Thyroid gland (tissue), 4 donors: ENCODE measurements around the gene TRIAP1. TPM values are rescaled to one million over a fixed set of nuclear protein-coding genes. Genes with fewer than 3 reads are reported as not detected.

Experiments
- DNase-seq, 2 donors: peaks; one replicate each; pipeline ENCODE4 v3.0.0-alpha.2; 2019
- H3K27ac ChIP-seq, 3 donors: fragments of 200-600 bp; sonication (generic); 1 replicate in 2 of 3; 2 replicates in 1 of 3; pipeline ENCODE4 v1.5.1; 2016 to 2019; ENCODE audit warnings: mild to moderate bottlenecking in 1 of 3, moderate library complexity in 1 of 3
- H3K27me3 ChIP-seq: fragments of 200-600 bp; sonication (generic); one replicate; pipeline ENCODE4 v1.5.1; 2019
- H3K36me3 ChIP-seq, 2 donors: fragments of 200-600 bp; sonication (generic); one replicate each; pipeline ENCODE4 v1.5.1; 2016 to 2019
- H3K4me1 ChIP-seq, 2 donors: fragments of 200-600 bp; sonication (generic); one replicate each; pipeline ENCODE4 v1.5.1; 2017 to 2019
- H3K4me3 ChIP-seq, 3 donors: fragments of 200-600 bp; sonication (generic); replicated peaks in 1 of 3; 1 replicate in 2 of 3; 2 replicates in 1 of 3; pipeline ENCODE4 v1.5.1; 2016; ENCODE audit warnings: mild to moderate bottlenecking in 1 of 3
- H3K9me3 ChIP-seq: fragments of 200-600 bp; sonication (generic); one replicate; pipeline ENCODE4 v1.5.1; 2017
- POLR2A ChIP-seq, 2 donors: fragments of 450-650 bp; IDR thresholded peaks; one replicate each; pipeline ENCODE4 v1.6.1; 2017; ENCODE audit warnings: antibody characterized with exemption in 2 of 2, mild to moderate bottlenecking in 2 of 2, moderate library complexity in 1 of 2
- WGBS, 2 donors: methylation state at CpG; one replicate each; pipeline ENCODE4 v1.1.5; 2017; 5-methylcytosine and 5-hydroxymethylcytosine counted together
- intact Hi-C: fragments of 100-400 bp; cut with DNase I; formaldehyde crosslinking; loops from one replicate; pipeline ENCODE4 v1.15.1; 2023
- total RNA-seq, 4 donors: library from RNA; depleted of rRNA; stranded (reverse); fragments of >200 nt; gene quantifications; one replicate each; pipeline ENCODE4 v1.2.3, GENCODE V29; 2016
- TF ChIP-seq, protein P1 (sequence below), 6 experiments: fragments of 200-600 bp in 3 of 6; fragments of 450-650 bp in 3 of 6; sonication (generic) in 3 of 6; IDR thresholded peaks; one replicate each; pipeline ENCODE4 v1.5.1; 2016 to 2019; ENCODE audit warnings: antibody characterized with exemption in 6 of 6, mild to moderate bottlenecking in 2 of 6, inconsistent platforms in 1 of 6, moderate library complexity in 1 of 6

The TRIAP1 gene
- total RNA-seq, 4 donors from 2014 or later = 8.1 to 15.2 (median 12.2) TPM

DNA sequence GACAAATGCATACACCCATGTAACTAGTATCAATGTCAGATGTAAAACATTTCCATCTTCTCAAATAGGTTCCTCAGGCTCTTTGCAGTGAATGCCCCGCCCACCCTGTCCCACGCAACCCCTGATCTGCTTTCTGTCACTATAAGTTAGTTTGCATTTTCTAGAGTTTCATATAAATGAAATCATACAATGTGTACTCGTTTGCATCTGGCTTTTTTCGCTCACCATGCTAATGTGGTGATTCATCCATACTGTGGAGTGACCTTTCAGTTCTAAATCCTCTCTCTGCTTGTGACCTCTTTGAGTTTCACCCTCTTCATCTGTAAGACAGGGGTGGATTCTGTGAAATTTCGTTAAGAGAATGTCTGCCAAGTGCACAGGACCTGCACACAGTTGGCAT is 46.7 kb downstream of the TRIAP1 start:
- DNase-seq = no peak
- no peaks in the 10 kb centered on the region for H3K27me3 ChIP-seq
- H3K36me3 ChIP-seq = no peaks in the 10 kb centered on the region
- WGBS, 2 donors = 74 to 85% methylated on average over 5 of the region's 5 CpGs
- TF ChIP-seq, protein P1, sequence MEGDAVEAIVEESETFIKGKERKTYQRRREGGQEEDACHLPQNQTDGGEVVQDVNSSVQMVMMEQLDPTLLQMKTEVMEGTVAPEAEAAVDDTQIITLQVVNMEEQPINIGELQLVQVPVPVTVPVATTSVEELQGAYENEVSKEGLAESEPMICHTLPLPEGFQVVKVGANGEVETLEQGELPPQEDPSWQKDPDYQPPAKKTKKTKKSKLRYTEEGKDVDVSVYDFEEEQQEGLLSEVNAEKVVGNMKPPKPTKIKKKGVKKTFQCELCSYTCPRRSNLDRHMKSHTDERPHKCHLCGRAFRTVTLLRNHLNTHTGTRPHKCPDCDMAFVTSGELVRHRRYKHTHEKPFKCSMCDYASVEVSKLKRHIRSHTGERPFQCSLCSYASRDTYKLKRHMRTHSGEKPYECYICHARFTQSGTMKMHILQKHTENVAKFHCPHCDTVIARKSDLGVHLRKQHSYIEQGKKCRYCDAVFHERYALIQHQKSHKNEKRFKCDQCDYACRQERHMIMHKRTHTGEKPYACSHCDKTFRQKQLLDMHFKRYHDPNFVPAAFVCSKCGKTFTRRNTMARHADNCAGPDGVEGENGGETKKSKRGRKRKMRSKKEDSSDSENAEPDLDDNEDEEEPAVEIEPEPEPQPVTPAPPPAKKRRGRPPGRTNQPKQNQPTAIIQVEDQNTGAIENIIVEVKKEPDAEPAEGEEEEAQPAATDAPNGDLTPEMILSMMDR (IDR thresholded peaks at IDR 0.05) = no peak
- no peak for TF ChIP-seq POLR2A (IDR thresholded peaks at IDR 0.05)
- no peak overlapping the region for H3K4me3 ChIP-seq
- intact Hi-C loops = no loop called here
- H3K27ac ChIP-seq = no peak overlapping the region
- H3K9me3 ChIP-seq = no peaks in the 10 kb centered on the region
- no peaks in the 10 kb centered on the region for H3K4me1 ChIP-seq

DNA sequence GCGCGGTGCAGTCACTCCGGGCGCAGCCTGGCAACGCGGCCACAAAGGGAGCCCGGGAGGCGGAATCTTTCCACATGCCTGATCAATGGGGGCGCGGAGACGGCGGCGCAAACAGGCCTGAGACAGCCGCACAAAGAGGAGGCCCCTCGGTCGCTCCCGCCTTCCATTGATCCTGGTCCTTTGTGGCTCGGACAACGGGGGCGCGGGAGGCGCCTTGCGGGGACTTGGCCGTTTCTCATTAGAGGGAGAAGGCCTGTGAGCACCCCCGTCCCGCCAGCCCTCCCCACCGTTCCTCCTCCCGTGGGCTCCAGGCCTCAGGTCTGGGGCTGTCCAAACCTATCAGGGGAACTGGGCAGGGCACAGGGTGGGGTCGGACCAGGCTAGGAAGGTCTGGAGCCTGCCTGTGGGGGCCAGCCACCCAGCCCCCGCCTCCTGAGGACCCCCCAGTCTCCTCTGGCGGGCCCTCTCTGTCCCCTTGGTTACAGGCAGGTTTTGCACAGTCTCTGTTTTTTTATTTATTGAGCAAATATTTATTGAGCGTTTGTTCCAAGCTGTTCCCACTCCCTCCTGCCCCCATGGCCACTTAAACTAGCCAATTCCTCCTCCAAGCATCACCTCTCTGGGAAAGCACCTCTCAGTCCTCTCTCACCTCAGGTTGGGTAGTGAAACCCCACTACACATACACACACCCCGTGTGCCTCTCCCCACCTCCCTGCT is 48.2 kb downstream of the TRIAP1 start:
- intact Hi-C loops = no loop called here
- TF ChIP-seq, protein P1 (IDR thresholded peaks at IDR 0.05) = no peak
- TF ChIP-seq POLR2A (IDR thresholded peaks at IDR 0.05) = no peak
- Histone ChIP-seq H3K4me3 (no peak overlapping the region), H3K36me3 (no peaks in the 10 kb centered on the region), H3K27me3 (no peaks in the 10 kb centered on the region), H3K4me1 (no peaks in the 10 kb centered on the region), H3K27ac (no peak overlapping the region), H3K9me3 (no peaks in the 10 kb centered on the region)
- peak in 1 of 2 donors; percentile 3 for DNase-seq
- WGBS, 2 donors = 31 to 56% methylated on average over 19 to 22 of the region's 33 CpGs

DNA sequence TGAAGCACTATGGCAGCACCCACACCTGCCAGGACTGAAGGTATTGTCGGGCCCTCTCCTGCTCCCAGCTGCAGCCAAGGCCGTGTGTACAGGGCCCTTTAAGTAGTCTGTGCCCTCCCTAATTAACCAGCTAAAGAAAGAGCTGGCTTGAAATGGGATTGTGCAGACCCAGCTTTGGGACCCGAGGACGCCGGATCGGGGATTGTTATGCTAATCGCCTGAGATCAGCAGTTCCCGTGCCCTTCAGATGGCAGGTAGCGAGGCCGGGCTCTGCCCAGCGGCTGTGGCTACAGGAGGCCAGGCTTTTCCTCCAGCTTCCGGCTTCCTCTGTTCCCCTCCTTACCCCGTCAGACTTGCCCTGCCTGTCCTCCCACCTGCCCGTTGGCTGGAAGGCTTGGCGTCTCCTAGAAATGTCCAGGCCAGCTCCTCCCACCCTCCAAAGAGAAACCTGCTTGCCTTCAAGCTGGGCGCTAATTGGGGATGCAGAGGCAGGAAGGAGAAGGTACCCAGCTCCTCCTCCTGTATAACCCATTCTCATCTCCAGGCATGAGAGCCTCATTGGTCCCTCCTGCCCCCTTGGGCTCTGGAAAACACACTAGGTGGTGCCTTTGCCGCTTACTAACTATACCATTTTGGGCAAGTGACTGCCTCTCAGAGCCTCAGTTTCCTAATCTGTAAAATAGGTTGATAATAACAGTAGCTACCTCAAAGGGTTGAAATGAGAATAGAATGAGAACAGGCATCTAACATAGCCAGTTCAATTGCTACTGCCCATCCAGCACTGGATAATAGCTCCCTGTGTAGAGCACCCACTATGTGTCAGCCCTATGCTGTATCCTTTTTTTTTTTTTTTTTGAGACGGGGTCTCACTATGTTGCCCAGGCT is 51.5 kb downstream of the TRIAP1 start:
- Histone ChIP-seq H3K9me3 (no peaks in the 10 kb centered on the region), H3K4me1 (no peaks in the 10 kb centered on the region), H3K27ac (no peak overlapping the region), H3K36me3 (no peaks in the 10 kb centered on the region), H3K4me3 (no peak overlapping the region), H3K27me3 (no peaks in the 10 kb centered on the region)
- intact Hi-C loops = no loop called here
- DNase-seq = peak; percentile 56 to 68
- no peak for TF ChIP-seq POLR2A (IDR thresholded peaks at IDR 0.05)
- TF ChIP-seq, protein P1 (IDR thresholded peaks at IDR 0.05) = no peak
- 21 to 43% methylated on average over 7 to 18 of the region's 18 CpGs for WGBS, 2 donors

Other genes starting within 250 kb of the TRIAP1 start
- 1,000 to 10,000 TPM; 1,176 to 3,070 (median 2,431) TPM for gene RPLP0, start 245.3 kb downstream of the TRIAP1 start, total RNA-seq
- gene PXN, start 180.7 kb downstream of the TRIAP1 start, total RNA-seq = 10 to 100 TPM; 61.7 to 95.5 (median 82.7) TPM
- under 1 TPM; under 0.01 TPM for gene RNU4-2, start 154.5 kb downstream of the TRIAP1 start, total RNA-seq
- under 1 TPM; under 0.01 TPM for gene RNU4-1, start 153.1 kb downstream of the TRIAP1 start, total RNA-seq
- 1 to 10 TPM in 3 of 4 donors, not detected in 1; 3.1 to 6.5 (median 3.8) TPM for gene SIRT4, start 144.1 kb downstream of the TRIAP1 start, total RNA-seq
- gene PLA2G1B, start 118.6 kb downstream of the TRIAP1 start, total RNA-seq = not detected
- gene MSI1, start 77.2 kb downstream of the TRIAP1 start, total RNA-seq = 1 to 10 TPM in 1 of 4 donors, under 1 TPM in 1, not detected in 2; 0.33 to 1.6 TPM
- 1,000 to 10,000 TPM in 1 of 4 donors, 100 to 1,000 TPM in 3; 511 to 1,033 (median 687) TPM for gene COX6A1, start 8.3 kb downstream of the TRIAP1 start, total RNA-seq
- gene GATC, start 60 bp upstream of the TRIAP1 start, total RNA-seq = 10 to 100 TPM; 32.4 to 38.4 (median 36.6) TPM
- gene SRSF9, start 23.4 kb upstream of the TRIAP1 start, total RNA-seq = 100 to 1,000 TPM in 1 of 4 donors, 10 to 100 TPM in 3; 64.5 to 107 (median 79.9) TPM
- 100 to 1,000 TPM; 128 to 265 (median 232) TPM for gene DYNLL1, start 49.7 kb upstream of the TRIAP1 start, total RNA-seq
- 10 to 100 TPM; 17.9 to 33.3 (median 32.8) TPM for gene COQ5, start 82.8 kb upstream of the TRIAP1 start, total RNA-seq
- gene RNF10, start 88.0 kb upstream of the TRIAP1 start, total RNA-seq = 100 to 1,000 TPM in 3 of 4 donors, 10 to 100 TPM in 1; 62.5 to 159 (median 127) TPM
- gene POP5, start 135.0 kb upstream of the TRIAP1 start, total RNA-seq = 10 to 100 TPM; 27.9 to 72.0 (median 38.5) TPM
- gene CABP1, start 194.2 kb upstream of the TRIAP1 start, total RNA-seq = 1 to 10 TPM in 1 of 4 donors, under 1 TPM in 1, not detected in 2; 0.33 to 1.4 TPM
- gene MLEC, start 240.8 kb upstream of the TRIAP1 start, total RNA-seq = 100 to 1,000 TPM; 122 to 288 (median 187) TPM